Raji (cell line): ENCODE results near the gene ICOS.

Experiments used
- POLR2A ChIP-seq: IDR thresholded peaks from 2 replicates; pipeline ENCODE4 v1.6.1; 2011; ENCODE audit warnings: low read depth, low read length, control low read depth; ENCODE audit not compliant: insufficient read depth

ICOS gene, protein sequence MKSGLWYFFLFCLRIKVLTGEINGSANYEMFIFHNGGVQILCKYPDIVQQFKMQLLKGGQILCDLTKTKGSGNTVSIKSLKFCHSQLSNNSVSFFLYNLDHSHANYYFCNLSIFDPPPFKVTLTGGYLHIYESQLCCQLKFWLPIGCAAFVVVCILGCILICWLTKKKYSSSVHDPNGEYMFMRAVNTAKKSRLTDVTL

DNA sequence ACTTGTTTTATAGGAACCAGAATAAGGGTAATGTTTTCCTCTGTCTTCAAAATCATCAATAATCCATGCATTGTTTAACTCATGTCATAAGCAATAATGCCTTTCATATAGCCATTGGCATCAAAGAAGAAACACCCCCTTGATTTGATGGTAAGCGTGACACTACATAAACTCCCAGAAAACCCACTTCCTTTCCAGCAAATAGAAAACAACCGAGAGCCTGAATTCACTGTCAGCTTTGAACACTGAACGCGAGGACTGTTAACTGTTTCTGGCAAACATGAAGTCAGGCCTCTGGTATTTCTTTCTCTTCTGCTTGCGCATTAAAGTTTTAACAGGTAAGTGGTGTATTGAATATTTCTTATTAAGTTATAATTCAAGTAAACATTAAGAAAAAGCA lies at the start of gene ICOS:
Gene ICOS (plus strand): TSS at position 229 of the 400 bp plus-strand sequence. CDS start 52 bp downstream, at position 281.
- no peak for TF ChIP-seq POLR2A

DNA sequence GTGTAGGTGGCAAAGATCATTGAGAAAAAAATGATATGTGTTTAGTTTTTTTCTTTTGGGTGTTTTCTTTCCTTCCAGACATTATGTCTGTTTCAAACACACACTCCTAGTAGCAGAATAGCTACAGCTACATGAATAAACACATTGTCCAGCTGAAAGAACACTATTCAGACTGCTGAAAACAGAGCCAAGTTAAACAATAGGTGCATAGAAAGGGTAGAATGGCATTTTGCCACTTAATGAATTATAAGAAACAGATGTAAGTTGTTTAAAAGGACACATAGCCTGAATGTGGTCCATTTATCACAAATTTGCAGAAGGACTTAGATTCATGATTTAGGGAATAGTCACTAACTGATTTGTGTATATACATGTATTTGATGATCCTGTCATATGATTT lies 48.9 kb upstream of the ICOS start:
- no peak for TF ChIP-seq POLR2A

DNA sequence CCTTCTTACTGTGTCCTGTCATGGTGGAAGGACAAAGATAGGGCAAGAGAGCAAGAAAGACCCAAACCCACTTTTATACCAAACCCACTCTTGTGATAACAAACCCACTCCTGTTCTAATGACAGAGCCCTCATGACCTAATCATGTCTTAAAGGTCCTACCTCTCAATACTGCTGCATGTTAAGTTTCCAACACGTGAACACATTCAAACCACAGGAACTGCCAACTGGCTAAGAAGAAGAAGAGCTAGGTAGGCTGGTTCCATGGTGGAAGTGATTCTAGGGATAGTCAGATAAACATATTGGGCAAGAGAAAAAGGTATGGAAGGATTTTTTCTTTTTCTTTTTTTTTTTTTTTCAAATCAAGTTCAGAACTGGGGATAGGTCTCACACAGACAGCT lies 47.0 kb upstream of the ICOS start:
- no peak for TF ChIP-seq POLR2A

DNA sequence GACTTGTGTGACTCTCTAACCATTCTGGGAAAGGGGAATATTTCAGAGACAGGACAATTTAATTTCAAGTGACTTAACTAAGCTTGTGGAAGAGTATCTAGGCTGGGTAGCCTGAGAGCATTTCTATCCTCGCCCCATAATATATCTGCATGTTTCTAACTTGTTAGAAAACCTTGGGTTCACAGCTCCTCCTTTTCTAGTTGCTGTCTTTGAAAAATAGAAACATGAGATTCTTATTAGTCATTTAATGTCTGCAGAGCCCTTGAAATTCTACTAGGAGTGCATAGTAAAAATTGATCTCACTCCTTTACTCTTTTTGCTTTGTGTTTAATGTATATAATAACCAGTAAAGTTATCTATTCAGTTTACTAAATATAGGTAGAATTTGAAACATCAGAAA lies 46.6 kb upstream of the ICOS start:
- TF ChIP-seq POLR2A, result no peak

DNA sequence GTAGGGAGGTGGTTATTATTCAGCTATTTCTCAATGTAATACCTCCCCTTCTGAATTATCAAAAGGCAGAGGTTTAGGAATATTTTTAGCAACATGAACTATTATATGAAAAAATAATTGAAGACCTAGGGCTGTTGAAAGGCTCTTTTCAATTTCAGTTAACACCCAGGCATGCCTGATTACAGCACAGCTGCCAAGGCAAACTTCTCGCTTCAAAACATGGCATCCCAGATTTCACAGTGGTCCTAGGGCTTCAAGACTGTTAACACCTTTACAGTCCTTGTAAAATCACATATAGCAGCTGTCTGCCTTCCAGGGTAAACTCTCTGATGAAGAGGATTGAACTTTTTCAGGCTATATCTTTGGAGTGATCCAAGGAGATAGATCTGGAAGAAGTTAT lies 45.8 kb upstream of the ICOS start:
- no peak for TF ChIP-seq POLR2A

DNA sequence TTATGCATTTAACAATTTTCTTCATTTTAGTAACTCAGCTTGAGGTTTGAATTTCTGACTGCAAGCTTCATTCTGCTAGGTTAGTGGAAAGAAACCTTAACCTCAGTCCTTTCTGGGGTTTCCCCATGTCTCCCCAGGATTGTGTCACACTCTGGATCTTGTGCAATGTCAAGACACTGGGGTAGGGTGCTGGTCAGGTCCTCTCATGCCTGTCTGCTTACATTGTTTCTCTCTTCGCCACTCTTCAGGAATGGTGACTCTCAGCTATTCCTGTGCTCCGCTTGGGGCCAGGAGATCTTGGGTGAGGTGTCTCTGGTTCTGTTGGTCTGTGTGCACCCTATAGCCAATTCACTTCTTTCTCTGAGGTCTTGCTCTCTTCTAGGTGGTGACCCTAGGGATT lies 45.1 kb upstream of the ICOS start:
- no peak for TF ChIP-seq POLR2A

DNA sequence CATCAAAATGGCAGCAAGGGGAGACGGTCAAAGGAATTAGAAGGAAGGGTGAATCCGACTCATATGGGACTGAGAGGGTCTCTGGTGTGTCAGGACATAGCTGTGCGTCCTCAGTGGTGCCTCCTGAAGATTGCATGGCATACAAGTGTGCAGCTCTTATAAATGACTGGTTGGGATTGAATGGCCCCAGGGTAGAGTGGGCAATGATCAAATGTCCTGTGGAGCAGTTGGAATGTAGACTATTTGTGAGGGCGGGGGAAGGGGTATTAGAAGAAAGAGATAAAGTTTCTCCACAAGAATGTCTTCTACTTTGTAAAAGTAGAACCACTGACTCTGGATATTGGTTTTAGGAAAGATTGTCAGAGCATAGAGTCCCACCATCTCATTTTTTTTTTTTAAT lies 44.4 kb upstream of the ICOS start:
- no peak for TF ChIP-seq POLR2A

DNA sequence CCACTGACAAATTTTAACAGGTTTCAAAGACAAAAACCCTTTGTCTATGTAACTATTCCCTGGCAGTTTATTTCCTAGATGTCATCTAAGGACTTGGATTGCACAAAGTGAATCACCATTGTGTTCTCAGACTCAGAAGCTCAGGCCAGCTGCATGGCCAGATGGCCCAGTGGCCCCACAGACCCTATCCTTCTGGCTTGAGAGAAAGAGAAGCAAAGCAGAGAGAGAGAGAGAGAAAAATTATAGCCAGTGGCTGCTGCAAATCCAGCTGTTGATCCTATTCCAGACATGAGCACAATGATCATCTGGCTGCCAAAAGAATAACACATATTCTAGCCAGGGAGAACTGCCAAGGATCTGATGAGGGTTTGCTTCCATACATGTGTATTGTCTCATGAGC lies 43.2 kb upstream of the ICOS start:
- no peak for TF ChIP-seq POLR2A

DNA sequence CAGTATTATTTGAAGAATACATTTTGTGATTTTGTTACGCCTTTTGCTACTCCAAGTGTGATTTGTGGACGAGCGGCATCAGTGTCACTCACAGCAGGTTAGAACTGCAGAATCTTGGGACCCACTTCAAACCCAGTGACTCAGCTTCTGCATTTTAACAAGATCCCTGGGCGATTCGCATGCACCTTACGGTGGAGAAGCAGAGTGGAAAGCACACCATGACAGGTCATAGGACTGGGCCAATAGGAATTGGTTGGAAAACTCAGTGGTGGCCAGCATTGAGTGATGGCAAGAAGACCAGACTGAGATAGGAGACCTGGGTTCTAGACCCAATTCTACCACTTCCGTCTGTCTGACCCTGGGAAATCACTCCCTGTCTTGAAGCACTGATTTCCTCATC lies 42.7 kb upstream of the ICOS start:
- no peak for TF ChIP-seq POLR2A

DNA sequence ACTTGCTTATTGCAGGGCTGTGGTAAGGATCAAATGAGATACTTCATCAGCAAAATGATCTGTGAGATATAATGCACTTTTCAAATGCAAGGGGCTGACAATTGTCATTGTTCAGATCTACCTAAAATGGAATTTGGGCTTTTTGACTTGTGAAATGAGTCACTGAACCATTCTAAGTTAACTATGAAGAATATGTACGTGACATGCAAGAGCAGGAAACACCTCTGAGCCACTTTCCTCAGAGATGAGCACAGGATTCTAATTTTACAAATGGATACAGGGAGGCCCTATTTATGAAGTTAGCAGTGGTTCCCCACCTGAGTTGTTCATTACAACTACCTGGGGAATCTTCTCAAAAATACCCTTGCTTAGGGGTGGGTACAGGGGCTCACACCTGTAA lies 42.3 kb upstream of the ICOS start:
- TF ChIP-seq POLR2A, result no peak

DNA sequence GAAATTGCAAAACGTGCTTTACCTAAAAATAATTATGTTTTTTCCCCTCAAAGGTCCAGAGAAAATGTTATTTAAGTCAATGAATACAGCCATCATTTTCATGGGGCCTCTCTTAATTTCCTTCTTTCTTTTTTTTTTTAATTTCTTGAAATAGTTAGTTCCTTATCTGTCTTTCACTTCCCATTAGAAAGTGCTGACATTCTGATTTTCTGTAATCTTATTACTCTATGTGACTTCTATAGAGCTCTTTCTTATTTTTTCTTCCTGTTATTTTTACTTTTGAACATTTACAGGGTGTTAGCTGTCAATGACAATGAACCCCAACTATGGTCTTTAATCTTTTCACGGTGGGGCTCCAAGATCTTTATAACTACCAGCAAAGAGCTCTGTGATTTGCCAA lies 39.0 kb upstream of the ICOS start:
- TF ChIP-seq POLR2A, result no peak

DNA sequence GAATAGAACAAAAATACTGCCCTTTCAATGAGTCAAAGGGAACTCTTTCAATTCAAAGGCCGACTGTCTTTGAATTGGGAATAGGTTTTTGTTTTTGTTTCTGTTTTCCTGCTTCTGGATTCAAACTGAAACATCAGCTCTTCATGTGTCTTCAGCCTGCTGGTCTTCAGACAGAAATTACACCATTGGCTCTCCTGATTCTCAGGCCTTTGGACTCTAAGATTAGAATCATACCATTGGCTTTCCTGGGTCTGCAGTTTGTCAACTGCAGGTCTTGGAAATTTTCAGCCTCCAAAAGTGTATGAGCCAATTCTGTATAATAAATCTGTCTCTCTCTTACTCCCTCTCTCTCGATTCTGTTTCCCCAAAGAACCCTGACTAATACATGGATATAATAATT lies 37.9 kb upstream of the ICOS start:
- no peak for TF ChIP-seq POLR2A

DNA sequence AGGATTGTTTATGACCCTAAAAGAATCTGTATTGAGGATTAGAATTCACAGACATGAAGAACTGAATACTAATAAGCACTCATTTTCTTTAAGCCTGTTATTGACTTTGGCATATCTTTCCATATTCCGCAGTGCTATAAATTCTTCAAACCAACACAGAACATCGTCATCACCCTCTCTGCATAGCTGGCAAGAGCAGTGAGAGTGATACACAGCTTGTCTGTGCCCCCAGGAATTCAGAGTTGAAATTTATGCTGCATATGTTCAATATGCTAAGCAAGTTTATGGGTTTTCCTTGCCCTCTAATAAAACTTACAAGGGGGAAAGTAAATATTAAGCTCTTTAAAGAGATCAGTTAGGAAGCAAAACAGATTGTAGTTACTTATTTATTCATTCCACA lies 36.3 kb upstream of the ICOS start:
- no peak for TF ChIP-seq POLR2A

DNA sequence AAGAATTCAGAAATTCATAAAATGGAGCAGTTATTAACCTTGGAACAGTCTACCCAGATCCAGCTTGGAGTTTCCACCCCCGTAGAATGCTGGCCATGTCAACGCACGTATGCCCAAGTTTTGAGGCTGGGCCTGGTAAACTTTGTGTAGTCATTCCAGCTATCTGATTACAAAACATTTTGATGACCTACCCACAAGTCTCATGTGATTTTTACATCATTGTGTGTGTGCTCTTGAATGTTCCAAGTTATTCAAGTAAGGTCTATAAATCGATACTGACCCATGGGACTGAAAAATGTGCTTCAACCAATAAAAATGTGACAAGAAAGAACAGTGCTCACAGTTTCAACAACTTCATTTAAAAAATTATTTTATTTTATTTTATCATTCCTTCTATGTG lies 32.5 kb upstream of the ICOS start:
- TF ChIP-seq POLR2A, result no peak

DNA sequence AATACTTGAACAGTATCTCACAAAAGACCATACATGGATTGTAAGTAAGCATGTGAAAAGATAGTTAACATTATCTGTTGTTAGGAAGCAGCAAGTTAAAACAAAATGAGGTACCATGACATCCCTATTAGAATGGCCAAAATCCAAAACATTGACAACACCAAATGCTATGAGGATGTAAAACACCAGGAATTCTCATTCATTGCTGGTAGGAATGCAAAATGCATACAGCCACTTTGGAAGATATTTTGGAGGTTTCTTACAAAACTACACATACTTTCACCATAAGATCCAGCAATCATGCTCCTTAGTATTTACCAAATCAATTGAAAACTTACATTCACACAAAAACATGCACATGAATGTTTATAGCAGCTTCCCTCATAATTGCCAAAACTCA lies 30.9 kb upstream of the ICOS start:
- TF ChIP-seq POLR2A, result no peak

DNA sequence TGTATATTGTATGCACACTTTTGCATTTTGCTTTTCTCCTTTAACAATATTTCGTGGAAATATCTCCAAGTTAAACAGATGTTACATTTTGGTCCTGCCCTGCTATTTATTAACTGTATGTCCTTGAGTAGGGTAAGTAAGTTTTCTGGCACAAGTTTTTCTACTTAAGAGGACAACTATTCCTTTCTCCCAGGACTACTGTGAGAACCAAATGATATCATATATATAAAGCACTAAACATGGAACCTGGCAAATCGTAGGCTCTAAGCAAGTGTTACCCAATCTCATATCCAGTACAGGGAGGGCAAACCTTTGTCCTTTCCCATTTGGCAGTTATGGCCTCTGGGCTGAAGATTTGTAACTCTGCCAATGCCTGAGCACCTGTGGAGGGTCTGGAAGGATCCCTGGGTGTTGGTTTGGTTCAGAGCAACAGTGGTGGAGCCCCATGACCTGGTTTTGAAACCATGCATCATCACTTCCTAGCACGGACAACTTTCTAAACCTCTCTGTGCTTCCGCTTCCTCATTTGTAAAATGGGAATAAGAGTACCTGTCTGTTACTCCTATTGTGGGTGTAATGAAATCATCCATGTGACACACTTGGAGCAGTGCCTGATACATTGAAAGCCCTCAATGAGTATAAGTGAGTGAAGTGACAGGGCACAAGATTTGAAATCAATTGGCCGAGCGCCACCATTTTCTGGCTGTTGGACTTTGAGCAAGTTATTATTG lies 28.3 kb upstream of the ICOS start:
- no peak for TF ChIP-seq POLR2A

DNA sequence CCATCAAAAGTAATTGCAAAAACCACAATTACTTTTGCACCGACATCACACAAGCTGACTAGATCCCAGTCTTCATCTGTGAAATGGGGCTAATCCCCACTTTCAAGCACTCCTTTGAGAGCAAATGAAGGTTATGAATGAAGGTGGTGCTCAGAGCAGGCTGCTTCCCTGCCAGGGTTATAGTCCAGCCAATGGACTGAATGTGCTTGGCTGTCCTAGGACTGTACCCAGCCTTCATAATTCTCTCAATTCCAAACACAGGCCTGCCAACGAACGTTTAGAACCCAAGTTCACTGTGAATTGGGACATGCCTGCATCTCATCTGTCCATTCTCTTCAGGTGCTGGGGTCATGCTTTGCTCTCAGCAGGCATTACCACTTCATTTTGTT lies 27.8 kb upstream of the ICOS start:
- no peak for TF ChIP-seq POLR2A
